Measurements from ENCODE around the gene GANC. TPM values are rescaled to one million over a fixed set of nuclear protein-coding genes. Genes with fewer than 3 reads are reported as not detected.

The GANC gene
- total RNA-seq, 1 experiment from 2014 or later = 15.8 TPM

DNA sequence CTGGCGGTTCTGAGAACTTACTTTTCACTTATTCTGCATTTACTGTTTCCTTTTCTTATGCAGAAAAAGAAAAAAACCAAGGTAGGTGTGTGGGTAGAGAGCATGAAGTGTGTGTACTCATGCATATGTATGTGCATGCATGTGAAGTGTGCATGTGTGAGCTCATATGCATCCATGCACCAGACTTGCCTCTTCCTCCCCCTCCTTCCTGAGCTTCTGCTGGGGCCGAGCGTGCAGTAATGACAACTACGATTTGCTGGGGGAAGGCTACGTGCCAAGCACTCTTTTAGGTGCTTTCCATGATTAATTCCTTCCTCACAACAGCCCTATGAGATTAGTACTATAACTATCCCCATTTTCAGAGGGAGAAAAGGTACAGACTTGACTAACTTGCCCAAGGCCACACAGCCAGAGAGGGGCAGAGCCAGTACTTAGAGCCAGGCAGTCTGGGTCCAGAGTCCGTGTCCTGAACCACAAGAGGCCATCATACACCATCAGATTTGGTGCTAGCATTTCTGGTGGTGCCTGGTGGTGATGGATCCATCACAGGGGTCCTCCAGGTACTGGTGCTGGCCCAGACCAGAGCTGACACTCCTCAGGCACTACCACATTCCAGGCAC lies 133.0 kb downstream of the GANC start:
- Histone ChIP-seq H3K79me1 (ENCODE audit: insufficient read depth, low read depth, low read length, poor library complexity, severe bottlenecking) (no peaks in the 10 kb centered on the region), H3K27ac (ENCODE audit: insufficient read length, low read depth, low read length) (no peak overlapping the region), H2BK15ac (ENCODE audit: low read depth, low read length) (no peak overlapping the region), H3K23ac (ENCODE audit: insufficient read length, low read depth, low read length) (no peak overlapping the region), H2BK5ac (ENCODE audit: insufficient read length, low read length) (no peak overlapping the region), H2AK5ac (ENCODE audit: insufficient read length, low read length) (no peak overlapping the region), H3K9ac (ENCODE audit: extremely low read depth, insufficient read length, low read length) (no peak overlapping the region), H2BK20ac (ENCODE audit: low read depth, low read length, poor library complexity, severe bottlenecking) (no peak overlapping the region), H2BK120ac (ENCODE audit: low read depth, low read length, poor library complexity, severe bottlenecking) (no peak overlapping the region), H3K9me3 (ENCODE audit: control insufficient read depth, low read depth, low read length) (no peaks in the 10 kb centered on the region), H4K20me1 (ENCODE audit: control insufficient read depth, insufficient read depth, insufficient read length) (no peaks in the 10 kb centered on the region), H3T11ph (ENCODE audit: low read length) (no peak overlapping the region), H3K27me3 (ENCODE audit: insufficient read depth, low read length) (no peaks in the 10 kb centered on the region), H3K4ac (ENCODE audit: low read depth, low read length) (no peak overlapping the region), H3K4me1 (ENCODE audit: insufficient read depth, low read length) (no peaks in the 10 kb centered on the region), H4K5ac (ENCODE audit: insufficient read length, low read depth, low read length) (no peak overlapping the region), H3K18ac (ENCODE audit: insufficient read length, low read depth, low read length) (no peak overlapping the region), H3K4me2 (ENCODE audit: insufficient read depth, insufficient read length, low read length) (no peak overlapping the region), H3K14ac (ENCODE audit: insufficient read depth, low read length) (no peak overlapping the region), H2AFZ (ENCODE audit: low read length) (no peak overlapping the region), H3K79me2 (ENCODE audit: insufficient read depth, low read length) (no peaks in the 10 kb centered on the region), H3K56ac (ENCODE audit: insufficient read length, low read depth, low read length) (no peak overlapping the region), H3K23me2 (ENCODE audit: insufficient read length, low read depth, low read length, poor library complexity, severe bottlenecking) (no peaks in the 10 kb centered on the region), H4K91ac (ENCODE audit: insufficient read length, low read depth, low read length) (no peak overlapping the region), H2BK12ac (ENCODE audit: insufficient read length, low read depth, low read length) (no peak overlapping the region), H4K8ac (replicated peaks; ENCODE audit: insufficient read length, low read depth, low read length) (no peak overlapping the region)
- WGBS (ENCODE audit: extremely low coverage, insufficient read length, low lambda C conversion rate) = no CpG with 5 or more reads among the region's 6 CpGs
- DNase-seq = no peak
- H3K27me3 Mint-ChIP-seq (ENCODE audit: low read depth) = no peaks in the 10 kb centered on the region
- peaks cover 0 to 3% (median 0%) of the 10 kb centered on the region in 3 experiments; a peak in 2 of 7 replicates for H3K36me3 Mint-ChIP-seq (ENCODE audit: insufficient read depth in 1 of 3, low read depth in 3 of 3)
- no peaks in the 10 kb centered on the region for H3K4me1 Mint-ChIP-seq
- no peaks in the 10 kb centered on the region for H3K9me3 Mint-ChIP-seq
- H3K4me3 Mint-ChIP-seq = no peak overlapping the region
- H3K27ac Mint-ChIP-seq = no peak overlapping the region
- TF ChIP-seq, protein P1, sequence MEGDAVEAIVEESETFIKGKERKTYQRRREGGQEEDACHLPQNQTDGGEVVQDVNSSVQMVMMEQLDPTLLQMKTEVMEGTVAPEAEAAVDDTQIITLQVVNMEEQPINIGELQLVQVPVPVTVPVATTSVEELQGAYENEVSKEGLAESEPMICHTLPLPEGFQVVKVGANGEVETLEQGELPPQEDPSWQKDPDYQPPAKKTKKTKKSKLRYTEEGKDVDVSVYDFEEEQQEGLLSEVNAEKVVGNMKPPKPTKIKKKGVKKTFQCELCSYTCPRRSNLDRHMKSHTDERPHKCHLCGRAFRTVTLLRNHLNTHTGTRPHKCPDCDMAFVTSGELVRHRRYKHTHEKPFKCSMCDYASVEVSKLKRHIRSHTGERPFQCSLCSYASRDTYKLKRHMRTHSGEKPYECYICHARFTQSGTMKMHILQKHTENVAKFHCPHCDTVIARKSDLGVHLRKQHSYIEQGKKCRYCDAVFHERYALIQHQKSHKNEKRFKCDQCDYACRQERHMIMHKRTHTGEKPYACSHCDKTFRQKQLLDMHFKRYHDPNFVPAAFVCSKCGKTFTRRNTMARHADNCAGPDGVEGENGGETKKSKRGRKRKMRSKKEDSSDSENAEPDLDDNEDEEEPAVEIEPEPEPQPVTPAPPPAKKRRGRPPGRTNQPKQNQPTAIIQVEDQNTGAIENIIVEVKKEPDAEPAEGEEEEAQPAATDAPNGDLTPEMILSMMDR (conservative IDR thresholded peaks at IDR 0.05) = no peak

Other genes starting within 250 kb of the GANC start
- gene PLA2G4D, start 178.6 kb upstream of the GANC start, total RNA-seq (2021) = 0.33 TPM in 1 of 2 replicates, not detected in the other
- gene PLA2G4F, start 116.6 kb upstream of the GANC start, total RNA-seq (2021) = not detected in 2 replicates
- 43.7 and 48.6 TPM in 2 replicates for gene VPS39, start 64.9 kb upstream of the GANC start, total RNA-seq (2021)
- gene TMEM87A, start 232 bp downstream of the GANC start, total RNA-seq (2021) = 43.3 and 46.7 TPM in 2 replicates
- 0.31 and 0.53 TPM in 2 replicates for gene CAPN3, start 86.3 kb downstream of the GANC start, total RNA-seq (2021)
- gene ZNF106, start 217.9 kb downstream of the GANC start, total RNA-seq (2021) = 50.8 and 55.0 TPM in 2 replicates
- gene SNAP23, start 222.4 kb downstream of the GANC start, total RNA-seq (2021) = 55.2 and 63.2 TPM in 2 replicates